NCI-H1092 (cell line): ENCODE measurements around the gene BNIPL.

ENCODE experiments used
- DNase-seq: peaks from one replicate; lab custom pipeline; 2025; lab: John Stamatoyannopoulos, UW

BNIPL gene

GRCh38 chr1:151059109-151060006 is 23.0 kb downstream of the BNIPL start, which contains the start of gene CDC42SE1:
Gene CDC42SE1 (minus strand): TSS chr1:151059622. CDS start chr1:151055730, 3,892 bp downstream.
- DNase-seq: peak; percentile 85

DNA sequence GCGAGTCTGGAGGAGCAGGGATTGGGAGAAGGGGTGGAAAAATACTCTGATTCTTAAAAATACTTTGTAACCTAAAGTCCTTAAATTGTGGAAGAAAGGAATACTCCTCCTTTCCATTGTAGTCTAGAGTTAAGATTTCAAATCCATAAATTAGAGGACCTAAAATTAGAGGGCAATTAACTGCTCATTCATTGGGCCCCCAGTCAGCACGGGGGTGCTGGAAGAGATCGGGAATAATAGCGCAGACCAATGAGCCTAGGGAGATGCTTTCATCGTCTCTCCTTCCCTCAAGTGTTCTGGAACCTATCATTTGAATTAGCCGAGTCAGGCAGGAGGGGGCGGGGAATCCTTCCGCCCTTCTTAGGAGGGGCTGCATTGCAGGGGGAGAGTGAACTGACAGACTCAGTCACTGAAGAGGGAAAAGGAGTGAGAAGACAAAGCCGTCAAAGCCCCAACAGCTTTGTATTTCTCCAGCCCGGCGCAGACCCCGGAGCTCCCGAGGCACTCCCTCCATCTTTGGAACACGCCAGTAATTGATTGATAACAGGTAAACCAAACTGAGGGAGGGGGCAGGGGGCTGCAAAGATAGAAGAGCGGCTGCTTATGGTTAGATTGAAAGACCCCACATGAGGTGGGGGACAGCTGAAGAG is 23.7 kb downstream of the BNIPL start, which contains the start of gene MLLT11:
TSS of gene MLLT11 (plus strand) at position 391 of the 650 bp plus-strand sequence. CDS start 6,828 bp downstream, outside the sequence.
- peak; percentile 79 for DNase-seq

DNA sequence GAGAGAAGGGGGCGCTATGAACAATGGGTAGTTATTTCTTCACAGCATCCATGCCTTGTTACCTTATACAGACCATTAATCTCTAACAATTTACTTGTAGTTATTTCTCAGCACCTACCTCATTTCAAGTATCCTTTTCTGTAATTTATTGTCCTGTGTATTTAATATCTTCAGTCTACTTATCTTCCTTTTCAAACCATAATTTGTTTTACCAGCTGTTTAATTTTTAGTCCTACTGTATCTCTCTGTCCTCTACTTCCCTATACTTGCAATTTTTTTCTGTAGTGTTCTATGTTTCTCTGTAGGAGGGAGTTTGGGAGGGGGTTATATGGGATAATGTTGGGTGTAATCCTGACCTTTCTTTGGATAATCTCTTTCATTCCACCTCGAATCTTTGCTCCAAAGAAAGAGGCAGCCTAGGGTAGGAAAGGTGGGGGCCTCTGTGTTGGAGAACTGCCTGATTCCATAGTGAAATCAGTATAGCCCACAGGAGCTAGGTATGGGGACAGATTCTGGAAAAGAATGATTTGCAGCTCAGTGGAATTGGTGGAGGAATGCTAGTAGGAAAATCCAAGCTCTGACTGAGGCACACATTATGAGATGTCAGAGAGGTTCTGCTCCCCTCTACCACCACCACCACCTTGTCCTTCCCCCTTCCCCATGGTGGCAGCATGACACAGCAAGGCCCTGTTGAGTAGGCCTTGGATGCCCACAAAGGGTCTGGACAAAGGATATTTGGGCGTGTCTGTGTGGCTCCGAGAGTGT is 24.5 kb downstream of the BNIPL start:
- peak; percentile 12 for DNase-seq

DNA sequence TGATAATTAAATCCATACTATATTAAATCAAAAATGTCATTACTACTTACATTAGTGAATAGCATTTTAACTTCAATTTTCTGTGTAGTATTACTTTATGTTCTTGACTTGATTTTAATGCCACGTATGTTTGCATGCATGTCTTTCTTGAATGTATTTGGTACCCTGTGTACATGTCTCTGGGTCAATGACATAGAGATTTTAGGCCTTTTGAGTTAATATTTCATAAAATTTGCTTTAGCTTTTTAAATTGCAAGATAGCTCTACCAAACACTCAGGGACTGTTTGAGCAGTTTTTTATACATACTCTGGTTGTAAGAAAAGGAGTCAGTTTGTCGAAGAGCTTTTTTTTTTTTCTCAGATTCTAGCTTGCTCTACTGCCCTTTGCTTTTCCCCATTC is 25.3 kb downstream of the BNIPL start:
- no peak for DNase-seq

DNA sequence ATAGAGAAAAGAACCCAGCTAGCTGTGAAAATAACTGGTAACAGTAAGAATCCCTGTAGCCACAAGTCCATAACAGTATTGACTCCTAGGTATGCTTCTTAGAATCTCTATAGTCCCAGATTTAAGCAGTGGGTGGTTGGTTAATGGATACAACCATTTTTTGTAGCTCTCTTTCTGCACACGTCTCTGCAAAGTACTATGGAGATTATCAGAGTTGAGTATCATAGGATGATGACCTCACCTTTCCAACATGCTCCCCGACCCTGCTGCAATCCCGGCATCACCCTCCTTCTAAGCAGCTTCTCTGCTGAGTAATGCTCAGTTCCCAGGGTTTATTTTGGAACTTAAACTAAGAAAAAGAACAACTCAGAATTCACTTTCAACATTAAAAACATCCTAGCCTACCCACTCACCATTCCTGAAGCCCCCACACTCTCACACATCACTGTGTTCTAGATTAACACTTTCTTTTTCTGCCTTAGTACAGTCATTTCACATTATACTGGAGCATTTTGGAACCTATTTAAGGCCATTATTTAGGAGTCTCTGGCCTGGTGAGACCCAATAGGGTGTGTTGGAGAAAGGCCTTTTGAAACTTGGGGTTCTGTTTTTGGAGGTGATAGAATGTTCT is 26.5 kb downstream of the BNIPL start:
- DNase-seq: no peak

GRCh38 chr1:151065089-151065645 is 28.8 kb downstream of the BNIPL start:
- no peak for DNase-seq

- no peak for DNase-seq
These were observed 30.8 kb downstream of the BNIPL start for GRCh38 chr1:151067185-151067584.

GRCh38 chr1:151069103-151069486 is 32.7 kb downstream of the BNIPL start:
- DNase-seq: no peak

- peak; percentile 92 for DNase-seq
These were observed 34.3 kb downstream of the BNIPL start, which contains the start of gene GABPB2 for GRCh38 chr1:151070474-151071276. Gene GABPB2 (plus strand): TSS chr1:151070761. CDS start chr1:151088190, 17,429 bp downstream.

GRCh38 chr1:151072224-151072623 is 35.8 kb downstream of the BNIPL start:
- DNase-seq: no peak

DNA sequence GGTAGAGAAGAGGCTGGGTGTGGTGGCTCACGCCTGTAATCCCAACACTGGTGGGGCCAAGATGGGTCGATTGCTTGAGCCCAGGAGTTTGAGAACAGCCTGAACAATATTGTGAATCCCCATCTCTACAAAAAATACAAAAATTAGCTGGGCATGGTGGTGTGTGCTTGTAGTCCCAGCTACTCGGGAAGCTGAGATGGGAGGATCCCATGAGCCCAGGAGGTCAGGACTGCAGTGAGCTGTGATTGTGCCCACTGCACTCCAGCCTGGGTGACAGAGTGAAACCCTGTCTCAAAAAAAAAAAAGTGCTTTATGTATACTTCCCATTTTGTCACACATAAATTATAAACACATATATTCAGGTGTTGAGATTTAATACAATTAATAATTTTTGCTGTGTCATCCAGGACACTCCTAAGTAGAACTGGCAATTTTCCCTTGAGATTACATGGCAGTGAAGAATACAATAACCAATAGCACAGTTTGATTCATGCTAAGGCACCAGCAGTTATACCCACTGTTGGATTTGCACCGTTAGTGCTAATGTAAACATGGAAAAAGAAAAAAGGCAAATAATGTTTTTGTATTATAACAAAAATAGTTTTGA is 49.7 kb downstream of the BNIPL start:
- DNase-seq: no peak
